Measurements from ENCODE around the gene RGSL1.
"Not testable (repeated sequence)": the region's sequence is repeated elsewhere in the genome, so short reads cannot be mapped to it uniquely, and the experiment has no call there.

RGSL1 gene

GRCh38 chr1:182444497-182444896, 5.4 kb upstream of the RGSL1 start:
- H3K4me3 ChIP-seq (ENCODE audit: low read depth, low read length) = no peak overlapping the region
- no peak for DNase-seq (ENCODE audit: low read depth)
- TF ChIP-seq CTCF (IDR thresholded peaks at IDR 0.05; ENCODE audit: control insufficient read depth, extremely low read depth, insufficient read depth) = no peak

- DNase-seq (ENCODE audit: low read depth) = peak; percentile 17
- H3K4me3 ChIP-seq (ENCODE audit: low read depth, low read length) = no peak overlapping the region
- peak; percentile 88 for TF ChIP-seq CTCF (IDR thresholded peaks at IDR 0.05; ENCODE audit: control insufficient read depth, extremely low read depth, insufficient read depth)
These were observed 3.8 kb upstream of the RGSL1 start for GRCh38 chr1:182446033-182446669.

- not testable (repeated sequence) for H3K4me3 ChIP-seq (ENCODE audit: low read depth, low read length); DNase-seq (ENCODE audit: low read depth)
These were observed 2.8 kb upstream of the RGSL1 start for GRCh38 chr1:182447124-182447523.

- TF ChIP-seq CTCF (IDR thresholded peaks at IDR 0.05; ENCODE audit: control insufficient read depth, extremely low read depth, insufficient read depth) = no peak
- DNase-seq (ENCODE audit: low read depth) = no peak
- no peak overlapping the region for H3K4me3 ChIP-seq (ENCODE audit: low read depth, low read length)
These were observed 2.3 kb upstream of the RGSL1 start for GRCh38 chr1:182447660-182448059.

- no peak for TF ChIP-seq CTCF (IDR thresholded peaks at IDR 0.05; ENCODE audit: control insufficient read depth, extremely low read depth, insufficient read depth)
- DNase-seq (ENCODE audit: low read depth) = no peak
- H3K4me3 ChIP-seq (ENCODE audit: low read depth, low read length) = no peak overlapping the region
These were observed 3.7 kb downstream of the RGSL1 start for GRCh38 chr1:182453631-182454030.

GRCh38 chr1:182457844-182458243, 7.9 kb downstream of the RGSL1 start:
- DNase-seq (ENCODE audit: low read depth) = no peak
- TF ChIP-seq CTCF (IDR thresholded peaks at IDR 0.05; ENCODE audit: control insufficient read depth, extremely low read depth, insufficient read depth) = no peak
- no peak overlapping the region for H3K4me3 ChIP-seq (ENCODE audit: low read depth, low read length)

GRCh38 chr1:182459949-182460348, 10.0 kb downstream of the RGSL1 start:
- no peak for DNase-seq (ENCODE audit: low read depth)
- no peak for TF ChIP-seq CTCF (IDR thresholded peaks at IDR 0.05; ENCODE audit: control insufficient read depth, extremely low read depth, insufficient read depth)
- H3K4me3 ChIP-seq (ENCODE audit: low read depth, low read length) = no peak overlapping the region
